Erythroblast (primary cell): ENCODE measurements around the gene PGA3.

Experiments used
- GATA1 ChIP-seq: IDR thresholded peaks from 2 replicates; pipeline ENCODE4 v1.6.1; 2011; ENCODE audit warnings: low read depth, mild to moderate bottlenecking, control low read depth, low read length, moderate library complexity
- POLR2A ChIP-seq: IDR thresholded peaks from 2 replicates; pipeline ENCODE4 v1.6.1; 2011; ENCODE audit warnings: mild to moderate bottlenecking, low read length

DNA sequence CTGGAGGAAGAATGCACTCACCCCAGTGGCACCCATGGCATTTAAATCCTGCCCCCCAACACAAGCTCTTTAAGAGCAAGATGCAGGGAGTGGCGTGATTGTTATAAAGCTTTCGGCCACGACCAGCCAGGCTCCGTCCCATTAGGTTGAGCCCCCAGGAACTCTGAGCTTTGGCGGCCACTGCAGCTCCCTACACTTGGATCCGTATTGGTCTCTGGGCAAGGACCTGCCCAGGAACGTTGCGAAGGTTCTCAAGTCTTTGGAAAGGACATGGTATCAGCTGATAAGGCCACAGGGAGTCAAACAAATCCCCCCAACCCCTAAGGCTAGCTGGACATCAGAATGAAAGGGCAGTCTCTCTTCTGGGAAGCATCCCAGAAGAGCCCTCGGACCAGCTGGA, 32.7 kb upstream of the PGA3 start:
- TF ChIP-seq POLR2A (no peak), GATA1 (no peak)
